ENCODE data around the gene ITPKC.

The ITPKC gene

GRCh38 chr19:40745402-40745780 is 28.5 kb downstream of the ITPKC start:
- no peak for TF ChIP-seq CTCF (IDR thresholded peaks at IDR 0.05; ENCODE audit: insufficient read depth, missing control alignments)
- DNase-seq (ENCODE audit: insufficient read length, low spot score): no peak
- FAIRE-seq: no peak

- FAIRE-seq: no peak
- TF ChIP-seq CTCF (IDR thresholded peaks at IDR 0.05; ENCODE audit: insufficient read depth, missing control alignments): no peak
- no peak for DNase-seq (ENCODE audit: insufficient read length, low spot score)
Observed at GRCh38 chr19:40747536-40747935, 30.6 kb downstream of the ITPKC start.

- no peak for FAIRE-seq
- no peak for TF ChIP-seq CTCF (IDR thresholded peaks at IDR 0.05; ENCODE audit: insufficient read depth, missing control alignments)
- DNase-seq (ENCODE audit: insufficient read length, low spot score): peak; percentile 89
Observed at GRCh38 chr19:40750058-40750873, 33.4 kb downstream of the ITPKC start, which contains the start of gene ACTMAP. Gene ACTMAP, minus strand, starts transcription at chr19:40750477. Its CDS starts 674 bp downstream, at chr19:40749803.

- DNase-seq (ENCODE audit: insufficient read length, low spot score) (peak; percentile 79), FAIRE-seq (no peak)
- no peak for TF ChIP-seq CTCF (IDR thresholded peaks at IDR 0.05; ENCODE audit: insufficient read depth, missing control alignments)
Observed at GRCh38 chr19:40750874-40751537, 34.1 kb downstream of the ITPKC start, which contains the start of gene SNRPA. Gene SNRPA, plus strand, starts transcription at chr19:40751203. Its CDS starts 206 bp downstream, at chr19:40751409.

GRCh38 chr19:40752257-40752781 is 35.4 kb downstream of the ITPKC start:
- no peak for FAIRE-seq

GRCh38 chr19:40754611-40755247 is 37.8 kb downstream of the ITPKC start:
- FAIRE-seq (no peak), DNase-seq (ENCODE audit: insufficient read length, low spot score) (no peak)
- no peak for TF ChIP-seq CTCF (IDR thresholded peaks at IDR 0.05; ENCODE audit: insufficient read depth, missing control alignments)

More at GRCh38 chr19:40752257-40752781, 35.4 kb downstream of the ITPKC start:
- no peak for TF ChIP-seq CTCF (IDR thresholded peaks at IDR 0.05; ENCODE audit: insufficient read depth, missing control alignments)
- DNase-seq (ENCODE audit: insufficient read length, low spot score): no peak

Data from D721Med (cell line).